Caco-2 (cell line): ENCODE data around the gene ALPP. TPM values are rescaled to one million over a fixed set of nuclear protein-coding genes. Genes with fewer than 3 reads are reported as not detected.
A peak's percentile ranks its signal among the peaks of the same experiment; 100 is the strongest.
"Not testable (repeated sequence)": the region's sequence is repeated elsewhere in the genome, so short reads cannot be mapped to it uniquely, and the experiment has no call there.

Experiments used
- BruUV-seq: library from RNA; stranded (reverse); fragments of 400-500 nt; replicated peaks from 2 replicates; lab custom pipeline; 2021; lab: Mats Ljungman, UMichigan
- CTCF ChIA-PET: fragments of 300-600 bp; sonication (Branson Sonifier 250); formaldehyde crosslinking; loops from one replicate; lab custom pipeline; 2022; ENCODE audit warnings: antibody characterized with exemption; lab: Charles Lee
- POLR2A ChIA-PET: fragments of 300-600 bp; sonication (Branson Sonifier 250); formaldehyde crosslinking; loops from one replicate; lab custom pipeline; 2022; ENCODE audit warnings: antibody characterized with exemption; lab: Charles Lee
- DNase-seq, 2 experiments: peaks; one replicate each; pipeline versions ENCODE4 v3.0.0 to v3.0.0-alpha.2; 2020 to 2022
- H3K27me3 ChIP-seq: replicated peaks from 2 replicates; pipeline ENCODE4 v1.6.0; 2011; ENCODE audit warnings: low read length; ENCODE audit not compliant: control insufficient read depth, insufficient read depth
- H3K36me3 ChIP-seq: 2 replicates; pipeline ENCODE4 v1.5.1; 2011; ENCODE audit warnings: low read length; ENCODE audit not compliant: control insufficient read depth, insufficient read depth
- H3K4me1 ChIP-seq: fragments of 250-450 bp; sonication (Bioruptor Pico); 2 replicates; pipeline ENCODE4 v1.5.1; 2020; ENCODE audit warnings: mild to moderate bottlenecking
- H3K4me3 ChIP-seq: 2 replicates; pipeline ENCODE4 v1.5.1; 2011; ENCODE audit warnings: low read depth, mild to moderate bottlenecking, control low read depth, low read length
- H3K9me3 ChIP-seq: fragments of 250-450 bp; sonication (Bioruptor Pico); 2 replicates; pipeline ENCODE4 v1.5.1; 2020; ENCODE audit warnings: mild to moderate bottlenecking, moderate library complexity
- H3K27ac Mint-ChIP-seq: one replicate; pipeline ENCODE4 v1.8.0; 2022; ENCODE audit warnings: mixed read lengths; ENCODE audit not compliant: unreplicated experiment
- H3K27me3 Mint-ChIP-seq: one replicate; pipeline ENCODE4 v1.8.0; 2022; ENCODE audit warnings: mixed read lengths; ENCODE audit not compliant: insufficient read depth, unreplicated experiment
- H3K36me3 Mint-ChIP-seq: one replicate; pipeline ENCODE4 v1.8.0; 2022; ENCODE audit warnings: mild to moderate bottlenecking, mixed read lengths; ENCODE audit not compliant: insufficient read depth, unreplicated experiment
- H3K4me1 Mint-ChIP-seq: one replicate; pipeline ENCODE4 v1.8.0; 2022; ENCODE audit warnings: low read depth, mixed read lengths; ENCODE audit not compliant: unreplicated experiment
- H3K4me3 Mint-ChIP-seq: one replicate; pipeline ENCODE4 v1.8.0; 2022; ENCODE audit warnings: mild to moderate bottlenecking, moderate library complexity, mixed read lengths; ENCODE audit not compliant: unreplicated experiment
- H3K9me3 Mint-ChIP-seq: one replicate; pipeline ENCODE4 v1.8.0; 2022; ENCODE audit warnings: mixed read lengths; ENCODE audit not compliant: unreplicated experiment
- intact Hi-C: fragments of 100-400 bp; cut with micrococcal nuclease; formaldehyde crosslinking; loops from one replicate; pipeline ENCODE4 v1.10.0; 2022; ENCODE audit not compliant: unreplicated experiment
- total RNA-seq: library from RNA; stranded (reverse); gene quantifications from 2 replicates; pipeline ENCODE4 v1.2.3, GENCODE V29; 2022
- TF ChIP-seq, protein P1 (sequence below), 2 experiments: fragments of 200-600 bp in 1 of 2; IDR thresholded peaks; 1 replicate in 1 of 2; 2 replicates in 1 of 2; pipeline versions ENCODE4 v1.5.1 to v1.8.0; 2011 to 2022; ENCODE audit warnings: antibody characterized with exemption in 1 of 2, control low read depth in 1 of 2, inconsistent platforms in 1 of 2, low read depth in 1 of 2, low read length in 1 of 2, mild to moderate bottlenecking in 1 of 2, moderate library complexity in 1 of 2; ENCODE audit not compliant: insufficient read depth in 1 of 2, severe bottlenecking in 1 of 2, unreplicated experiment in 1 of 2

Gene ALPP
- total RNA-seq, 1 experiment from 2014 or later = 4.9 TPM

DNA sequence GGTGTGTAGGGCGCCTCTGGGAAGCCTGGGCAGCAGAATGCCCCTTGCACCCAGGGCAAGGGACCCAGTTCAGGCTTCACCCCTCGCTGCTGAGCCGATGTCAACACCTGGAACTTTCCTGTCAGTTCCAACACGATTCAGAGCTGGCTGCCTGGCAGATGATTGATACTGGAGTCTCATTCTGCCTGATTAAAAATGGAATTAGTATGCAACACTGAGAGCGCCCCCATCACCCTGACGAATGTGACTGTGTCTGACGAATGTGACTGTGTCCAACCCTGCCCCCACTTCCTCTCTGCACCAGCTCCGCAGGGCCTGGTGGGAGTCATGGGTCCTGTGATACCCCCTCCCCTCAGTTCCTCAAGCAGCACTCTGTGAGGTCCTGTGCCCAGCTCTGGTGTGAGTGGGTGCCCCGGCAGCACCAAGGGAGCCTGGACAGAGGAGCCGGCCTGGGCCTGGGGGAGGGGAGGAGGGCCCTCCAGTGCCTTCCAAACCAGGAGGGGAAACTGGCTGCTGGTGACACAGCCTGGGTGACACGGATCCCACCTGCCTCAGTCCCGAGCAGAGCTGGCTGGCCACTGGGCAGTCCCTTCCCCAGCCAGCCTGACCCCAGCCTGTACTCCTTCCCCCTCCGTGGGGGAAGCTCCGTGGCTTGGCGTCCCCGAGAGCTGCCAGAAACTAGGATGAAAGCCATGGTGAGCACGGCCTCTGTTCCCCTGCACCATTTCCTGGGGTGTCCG is 41.4 kb upstream of the ALPP start:
- TF ChIP-seq, protein P1, sequence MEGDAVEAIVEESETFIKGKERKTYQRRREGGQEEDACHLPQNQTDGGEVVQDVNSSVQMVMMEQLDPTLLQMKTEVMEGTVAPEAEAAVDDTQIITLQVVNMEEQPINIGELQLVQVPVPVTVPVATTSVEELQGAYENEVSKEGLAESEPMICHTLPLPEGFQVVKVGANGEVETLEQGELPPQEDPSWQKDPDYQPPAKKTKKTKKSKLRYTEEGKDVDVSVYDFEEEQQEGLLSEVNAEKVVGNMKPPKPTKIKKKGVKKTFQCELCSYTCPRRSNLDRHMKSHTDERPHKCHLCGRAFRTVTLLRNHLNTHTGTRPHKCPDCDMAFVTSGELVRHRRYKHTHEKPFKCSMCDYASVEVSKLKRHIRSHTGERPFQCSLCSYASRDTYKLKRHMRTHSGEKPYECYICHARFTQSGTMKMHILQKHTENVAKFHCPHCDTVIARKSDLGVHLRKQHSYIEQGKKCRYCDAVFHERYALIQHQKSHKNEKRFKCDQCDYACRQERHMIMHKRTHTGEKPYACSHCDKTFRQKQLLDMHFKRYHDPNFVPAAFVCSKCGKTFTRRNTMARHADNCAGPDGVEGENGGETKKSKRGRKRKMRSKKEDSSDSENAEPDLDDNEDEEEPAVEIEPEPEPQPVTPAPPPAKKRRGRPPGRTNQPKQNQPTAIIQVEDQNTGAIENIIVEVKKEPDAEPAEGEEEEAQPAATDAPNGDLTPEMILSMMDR (IDR thresholded peaks at IDR 0.05; ENCODE audit: insufficient read depth in 1 of 2, low read depth in 1 of 2, low read length in 1 of 2, severe bottlenecking in 1 of 2, unreplicated experiment in 1 of 2) = no peak
- Mint-ChIP-seq H3K9me3 (no peaks in the 10 kb centered on the region), H3K4me1 (no peaks in the 10 kb centered on the region), H3K27ac (no peak overlapping the region), H3K27me3 (no peaks in the 10 kb centered on the region), H3K4me3 (no peak overlapping the region), H3K36me3 (no peaks in the 10 kb centered on the region)
- no peak overlapping the region for H3K4me3 ChIP-seq
- no peaks in the 10 kb centered on the region for H3K9me3 ChIP-seq
- CTCF ChIA-PET = no interaction called here
- H3K27me3 ChIP-seq = no peaks in the 10 kb centered on the region
- DNase-seq = peak in 1 of 2 experiments; percentile 2
- BruUV-seq = no TSS peak
- H3K4me1 ChIP-seq = no peaks in the 10 kb centered on the region
- POLR2A ChIA-PET = no interaction called here
- no peaks in the 10 kb centered on the region for H3K36me3 ChIP-seq
- intact Hi-C loops = no loop called here

DNA sequence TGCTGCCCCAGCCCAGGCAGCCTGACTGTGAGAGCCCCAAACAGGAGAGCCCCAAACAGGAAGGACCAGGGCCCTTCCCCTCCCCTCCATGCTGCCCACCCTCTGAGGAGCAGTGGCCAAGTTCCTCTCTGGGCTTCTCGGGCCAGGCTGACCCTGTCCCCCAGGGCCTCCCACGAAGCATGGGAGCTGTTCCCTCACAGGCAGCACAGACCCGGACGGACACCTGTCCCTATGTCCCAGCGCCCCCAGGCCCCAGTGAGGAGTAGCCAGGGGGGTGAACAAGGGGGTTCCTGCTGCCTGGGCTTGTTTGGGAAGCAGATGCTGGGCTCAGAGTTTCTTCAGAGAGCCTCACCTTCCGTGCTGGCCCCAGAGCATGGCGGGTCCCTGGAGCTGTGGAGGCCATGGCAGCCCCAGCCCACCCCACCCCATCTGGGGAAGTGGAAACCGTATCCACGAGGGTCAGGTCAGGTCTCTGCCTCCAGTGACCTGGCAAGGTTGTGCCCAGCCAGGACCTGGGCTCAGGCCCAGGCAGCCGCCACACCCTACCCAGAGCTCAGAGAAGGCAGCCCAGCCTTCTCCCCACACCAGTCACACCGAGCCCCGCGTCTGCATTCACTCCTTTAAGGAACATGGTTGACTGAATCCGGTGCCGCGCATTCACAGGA is 40.3 kb upstream of the ALPP start:
- H3K4me3 ChIP-seq, H3K36me3 ChIP-seq, H3K27ac Mint-ChIP-seq, H3K4me1 ChIP-seq, intact Hi-C loops, H3K4me3 Mint-ChIP-seq, H3K9me3 ChIP-seq, H3K9me3 Mint-ChIP-seq, BruUV-seq, CTCF ChIA-PET, POLR2A ChIA-PET, H3K27me3 Mint-ChIP-seq, H3K27me3 ChIP-seq, H3K4me1 Mint-ChIP-seq, H3K36me3 Mint-ChIP-seq: not testable (repeated sequence)
- DNase-seq = peak in 1 of 2 experiments; percentile 15

DNA sequence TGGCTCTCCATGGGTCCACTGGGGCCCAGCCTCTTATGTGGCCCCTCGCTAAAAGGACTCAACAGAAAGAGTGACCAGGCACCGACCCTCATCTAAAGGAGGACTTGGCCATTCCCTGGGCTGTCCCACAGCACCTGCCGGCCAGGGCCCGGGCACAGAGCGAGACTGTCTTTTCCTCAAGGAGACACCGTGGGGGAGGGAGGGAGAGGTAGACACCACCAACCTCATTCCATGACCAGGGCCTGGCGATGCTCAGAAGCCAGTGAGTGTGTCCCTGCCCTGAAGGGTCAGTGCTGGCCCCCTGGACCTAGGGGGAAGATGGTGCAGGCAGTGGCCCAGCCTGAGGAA is 39.8 kb upstream of the ALPP start:
- TF ChIP-seq, protein P1 (IDR thresholded peaks at IDR 0.05; ENCODE audit: insufficient read depth in 1 of 2, low read depth in 1 of 2, low read length in 1 of 2, severe bottlenecking in 1 of 2, unreplicated experiment in 1 of 2) = no peak
- no peak overlapping the region for H3K27ac Mint-ChIP-seq
- H3K27me3 ChIP-seq = no peaks in the 10 kb centered on the region
- no TSS peak for BruUV-seq
- no peak overlapping the region for H3K4me3 ChIP-seq
- ChIA-PET CTCF (no interaction called here), POLR2A (no interaction called here)
- no peak overlapping the region for H3K4me3 Mint-ChIP-seq
- DNase-seq = no peak
- no peaks in the 10 kb centered on the region for H3K36me3 ChIP-seq
- H3K36me3 Mint-ChIP-seq = no peaks in the 10 kb centered on the region
- H3K27me3 Mint-ChIP-seq = no peaks in the 10 kb centered on the region
- H3K9me3 ChIP-seq = no peaks in the 10 kb centered on the region
- no peaks in the 10 kb centered on the region for H3K9me3 Mint-ChIP-seq
- intact Hi-C loops = no loop called here
- H3K4me1 Mint-ChIP-seq = no peaks in the 10 kb centered on the region
- no peaks in the 10 kb centered on the region for H3K4me1 ChIP-seq
